K562 (cell line): ENCODE data around the gene MRTFB. TPM values are rescaled to one million over a fixed set of nuclear protein-coding genes. Genes with fewer than 3 reads are reported as not detected.

Source experiments
- ATAC-seq: fragments of 200-7000 bp; cut with Tn5 transposase; 3 replicates; pipeline ENCODE4 v1.9.1; 2020; ENCODE audit warnings: moderate library complexity
- BruUV-seq: library from RNA; stranded (reverse); fragments of 400-500 nt; replicated peaks from 2 replicates; lab custom pipeline; 2021; lab: Mats Ljungman, UMichigan
- CTCF ChIA-PET: fragments of 300-600 bp; formaldehyde crosslinking; extraction: SDS; loops from one replicate; lab custom pipeline; 2021; ENCODE audit warnings: low intra/inter-chr PET ratio; lab: Yijun Ruan, JAX
- POLR2A ChIA-PET: fragments of 300-600, 350-650 bp; sonication (Branson Sonifier 250); formaldehyde crosslinking; extraction: SDS; loops from one replicate; lab custom pipeline; 2021; ENCODE audit warnings: antibody characterized with exemption, inconsistent platforms; lab: Yijun Ruan, JAX
- DNase-seq, 4 experiments: peaks; one replicate each; pipeline versions ENCODE4 v3.0.0 to v3.0.0-alpha.2; 2011 to 2018; ENCODE audit warnings: low spot score in 3 of 4, mixed read lengths in 3 of 4; ENCODE audit errors: extremely low read depth in 1 of 4
- FAIRE-seq: peaks from 2 replicates; lab custom pipeline; 2011; peaks lifted over from hg19 to GRCh38; lab: Jason Lieb, UNC
- H2AFZ ChIP-seq: 2 replicates; pipeline ENCODE4 v1.6.0; 2011; ENCODE audit warnings: low read depth, low read length, control low read depth, inconsistent platforms
- H3K27ac ChIP-seq: fragments of 200-600 bp; 3 replicates; pipeline ENCODE4 v1.8.0; 2011; ENCODE audit warnings: low read depth, mild to moderate bottlenecking, control low read depth, inconsistent platforms, low read length, moderate library complexity, mixed read lengths; ENCODE audit errors: extremely low read depth
- H3K27me3 ChIP-seq, 2 experiments: fragments of 300-600 bp in 1 of 2; 2 replicates in 1 of 2; 3 replicates in 1 of 2; pipeline versions ENCODE4 v1.6.0 to v1.8.0; 2011; ENCODE audit warnings: inconsistent platforms in 2 of 2, low read length in 2 of 2, mild to moderate bottlenecking in 1 of 2, mixed read lengths in 1 of 2, moderate library complexity in 1 of 2; ENCODE audit not compliant: control insufficient read depth in 2 of 2, insufficient read depth in 2 of 2
- H3K36me3 ChIP-seq: fragments of 300-600 bp; 3 replicates; pipeline ENCODE4 v1.8.0; 2011; ENCODE audit warnings: mild to moderate bottlenecking, low read length, inconsistent platforms; ENCODE audit not compliant: control insufficient read depth, insufficient read depth
- H3K4me1 ChIP-seq, 2 experiments: fragments of 200-600 bp in 1 of 2; replicated peaks in 1 of 2; 2 replicates in 1 of 2; 3 replicates in 1 of 2; pipeline versions ENCODE4 v1.5.1 to v1.8.0; 2011; ENCODE audit warnings: inconsistent platforms in 2 of 2, low read length in 2 of 2, mild to moderate bottlenecking in 1 of 2, mixed read lengths in 1 of 2, moderate library complexity in 1 of 2; ENCODE audit not compliant: control insufficient read depth in 2 of 2, insufficient read depth in 2 of 2
- H3K4me2 ChIP-seq: 2 replicates; pipeline ENCODE4 v1.6.1; 2011; ENCODE audit warnings: low read length, control low read depth, inconsistent platforms, mixed read lengths; ENCODE audit not compliant: insufficient read depth
- H3K4me3 ChIP-seq: fragments of 200-600 bp; sonication (generic), shearing (Covaris generic); 2 replicates; pipeline ENCODE4 v1.5.1; 2016; ENCODE audit warnings: control low read depth, inconsistent platforms
- H3K79me2 ChIP-seq: fragments of 200-600 bp; 3 replicates; pipeline ENCODE4 v1.8.0; 2011; ENCODE audit warnings: low read length, inconsistent platforms; ENCODE audit not compliant: control insufficient read depth, insufficient read depth
- H3K9ac ChIP-seq, 2 experiments: 2 replicates each; pipeline versions ENCODE4 v1.6.0 to v1.6.1; 2011; ENCODE audit warnings: low read depth in 2 of 2, low read length in 2 of 2, control low read depth in 1 of 2, inconsistent platforms in 1 of 2, mild to moderate bottlenecking in 1 of 2, mixed read lengths in 1 of 2; ENCODE audit not compliant: insufficient read depth in 1 of 2
- H3K9me1 ChIP-seq: one replicate; pipeline ENCODE4 v1.6.0; 2011; ENCODE audit warnings: inconsistent platforms, mild to moderate bottlenecking, low read length, moderate library complexity; ENCODE audit not compliant: control insufficient read depth, insufficient read depth
- H3K9me3 ChIP-seq: replicated peaks from 2 replicates; pipeline ENCODE4 v1.5.1; 2011; ENCODE audit warnings: low read depth, low read length, inconsistent platforms; ENCODE audit not compliant: control insufficient read depth, insufficient read depth
- H4K20me1 ChIP-seq: replicated peaks from 2 replicates; pipeline ENCODE4 v1.6.1; 2011; ENCODE audit warnings: low read length, inconsistent platforms, mixed read lengths; ENCODE audit not compliant: control insufficient read depth, insufficient read depth
- CHD4 ChIP-seq: fragments of 200-600 bp; sonication (generic); IDR thresholded peaks from 3 replicates; pipeline ENCODE4 v1.6.1; 2012; ENCODE audit warnings: low read depth, mild to moderate bottlenecking, mixed read lengths, low read length, inconsistent platforms; ENCODE audit not compliant: insufficient read depth, insufficient replicate concordance, poor library complexity, severe bottlenecking
- CREBBP ChIP-seq: IDR thresholded peaks from one replicate; pipeline ENCODE4 v1.6.1; 2012; ENCODE audit warnings: low read depth, mild to moderate bottlenecking, control low read depth, inconsistent platforms, low read length
- ETS2 ChIP-seq: IDR thresholded peaks from 2 replicates; pipeline ENCODE4 v1.6.1; 2016; ENCODE audit warnings: borderline replicate concordance, missing genetic modification characterization, mild to moderate bottlenecking, moderate library complexity, missing compliant biosample characterization; ENCODE audit not compliant: poor library complexity, severe bottlenecking
- KDM2B ChIP-seq: fragments of 250-450 bp; sonication (Bioruptor Pico); IDR thresholded peaks from 2 replicates; pipeline ENCODE4 v1.8.0; 2021; ENCODE audit warnings: mild to moderate bottlenecking, moderate library complexity
- MCM2 ChIP-seq: fragments of 450-650 bp; IDR thresholded peaks from 2 replicates; pipeline ENCODE4 v1.6.1; 2017; ENCODE audit warnings: low read depth, mild to moderate bottlenecking
- RCOR1 ChIP-seq, 2 experiments: IDR thresholded peaks; 2 replicates each; pipeline ENCODE4 v1.6.1; 2012; ENCODE audit warnings: low read depth in 2 of 2, low read length in 2 of 2, borderline replicate concordance in 1 of 2, improper control_type of control experiment in 1 of 2
- SMC3 ChIP-seq: conservative IDR thresholded peaks from 2 replicates; pipeline ENCODE4 v1.6.1; 2011; ENCODE audit warnings: low read depth, low read length, improper control_type of control experiment; ENCODE audit not compliant: insufficient read depth
- ZNF146 ChIP-seq: IDR thresholded peaks from one replicate; pipeline ENCODE4 v1.6.1; 2018; ENCODE audit warnings: missing compliant biosample characterization; ENCODE audit not compliant: unreplicated experiment
- WGBS: fragments of 100-300 bp; shearing (Covaris generic); methylation state at CpG from one replicate; pipeline ENCODE4 v1.1.6; 2016; ENCODE audit warnings: low coverage, mixed read lengths; ENCODE audit not compliant: insufficient coverage; ENCODE audit errors: missing lambda C conversion rate; 5-methylcytosine and 5-hydroxymethylcytosine counted together
- in situ Hi-C: fragments of 300-500 bp; cut with MboI; formaldehyde crosslinking; loops from 4 replicates; pipeline ENCODE4 v1.15.0; 2018; ENCODE audit warnings: inconsistent platforms, mixed read lengths
- intact Hi-C: fragments of 100-400 bp; cut with micrococcal nuclease; formaldehyde crosslinking; loops from 2 replicates; pipeline ENCODE4 v1.14.2; 2022
- polyA plus RNA-seq, 8 experiments: library from polyadenylated mRNA; depleted of rRNA in 4 of 8; stranded (reverse) in 5 of 8; unstranded in 3 of 8; fragments of >200 nt; fragmentation: Nextera tagmentation in 2 of 8; fragmentation: Illumina TruSeq in 1 of 8; extraction: Ambion mirVana in 2 of 8; extraction: Trizol in 1 of 8; gene quantifications; 2 replicates each; pipeline versions ENCODE4 v1.2.1 to v1.2.3, GENCODE V29; 2011 to 2014; ENCODE audit warnings: inconsistent platforms in 1 of 8, missing spikeins in 1 of 8
- total RNA-seq, 7 experiments: library from RNA; depleted of rRNA in 6 of 7; stranded (reverse); fragments of >200 nt in 6 of 7; fragmentation: Illumina TruSeq in 2 of 7; extraction: Trizol in 2 of 7; gene quantifications; 2 replicates each; pipeline versions ENCODE4 v1.2.1 to v1.2.3, GENCODE V29; 2011 to 2021; ENCODE audit warnings: low replicate concordance in 1 of 7
- TF ChIP-seq, protein P1 (sequence below): fragments of 200-800 bp; sonication (Bioruptor generic); IDR thresholded peaks from 2 replicates; pipeline ENCODE4 v1.6.1; 2017; ENCODE audit warnings: missing genetic modification characterization, missing compliant biosample characterization
- TF ChIP-seq, protein P2 (sequence below), 3 experiments: IDR thresholded peaks in 2 of 3; conservative IDR thresholded peaks in 1 of 3; 2 replicates each; pipeline ENCODE4 v1.5.1; 2011 to 2012; ENCODE audit warnings: low read length in 3 of 3, mild to moderate bottlenecking in 3 of 3, control low read depth in 2 of 3, improper control_type of control experiment in 1 of 3, inconsistent platforms in 1 of 3, low read depth in 1 of 3, mixed read lengths in 1 of 3, moderate library complexity in 1 of 3; ENCODE audit not compliant: insufficient read depth in 2 of 3

The MRTFB gene
- total and polyA plus RNA-seq, 9 of the 15 experiments (the other 6 are each of a cell fraction or from before 2014, with no cell fraction given), result 2.2 to 12.7 (median 7.0) TPM

DNA sequence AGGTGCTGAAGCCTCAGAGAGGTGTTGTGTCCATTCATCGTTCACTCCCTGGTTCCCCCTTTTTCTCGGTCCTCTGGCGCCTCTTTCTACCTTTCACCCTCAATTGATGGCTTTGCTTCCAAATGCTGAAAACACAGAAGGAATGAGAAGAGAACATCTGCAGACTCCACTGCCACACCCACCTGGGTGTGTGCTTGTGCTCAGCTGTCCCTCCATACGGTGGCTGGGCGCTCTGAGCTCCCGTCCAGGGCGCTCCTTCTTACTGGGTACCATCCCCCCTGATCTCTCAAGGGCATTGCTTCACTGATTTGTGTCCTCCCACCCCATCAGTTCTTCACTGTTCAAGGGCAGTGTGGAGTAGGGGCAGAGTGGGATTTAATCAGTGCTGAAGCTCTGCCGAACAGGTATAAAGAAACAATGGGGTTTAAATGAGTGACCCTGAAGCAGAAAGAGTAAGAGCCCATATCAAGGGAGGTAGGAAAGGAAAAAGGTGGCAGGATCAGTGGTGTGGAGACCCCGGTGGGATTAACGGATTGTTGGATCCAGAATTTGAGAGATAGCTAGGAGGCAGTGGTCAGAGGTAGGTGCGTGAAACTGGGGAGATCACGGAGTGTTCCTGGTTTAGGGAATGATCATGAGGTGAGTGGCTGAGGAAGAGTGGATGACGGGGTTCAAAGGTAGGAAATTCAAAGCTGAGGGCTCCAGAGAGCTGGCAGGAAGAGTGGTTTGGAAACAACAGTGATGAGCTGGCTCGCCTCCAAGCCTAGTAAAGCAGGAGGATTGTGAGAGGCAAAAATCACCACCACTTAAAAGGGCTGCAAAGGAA, 40.8 kb downstream of the MRTFB start:
- H3K4me2 ChIP-seq, result no peak overlapping the region
- no peaks in the 10 kb centered on the region for H3K27me3 ChIP-seq
- in situ Hi-C loops (no loop called here), intact Hi-C loops (no loop called here)
- no peak overlapping the region for H3K4me3 ChIP-seq
- no peak for ATAC-seq
- ChIA-PET CTCF (no interaction called here), POLR2A (interaction anchor here (0.6 to 1.3 kb wide), 5 partner anchors 10 to 54 kb away, joined by 3 to 6 read pairs (median 3); no protein-coding TSS in a partner anchor)
- H3K4me1 ChIP-seq, result peaks cover 0 to 3% of the 10 kb centered on the region in 2 experiments; a peak in 1 of 5 replicates
- no peak for DNase-seq
- H2AFZ ChIP-seq, result no peak overlapping the region
- no peaks in the 10 kb centered on the region; the same call in 2 of the 3 replicates for H3K79me2 ChIP-seq
- H3K27ac ChIP-seq, result no peak overlapping the region
- H3K36me3 ChIP-seq, result no peaks in the 10 kb centered on the region; the same call in 2 of the 3 replicates
- FAIRE-seq, result no peak
- H3K9me3 ChIP-seq, result no peaks in the 10 kb centered on the region
- 81% methylated on average over 11 of the region's 14 CpGs for WGBS
- BruUV-seq, result no TSS peak
- no peaks in the 10 kb centered on the region for H3K9me1 ChIP-seq
- no peak for TF ChIP-seq ZNF146 (CRISPR knock-in tag)
- H4K20me1 ChIP-seq, result peaks cover 21% of the 10 kb centered on the region; the same call in 1 of the 2 replicates
- no peak overlapping the region for H3K9ac ChIP-seq

DNA sequence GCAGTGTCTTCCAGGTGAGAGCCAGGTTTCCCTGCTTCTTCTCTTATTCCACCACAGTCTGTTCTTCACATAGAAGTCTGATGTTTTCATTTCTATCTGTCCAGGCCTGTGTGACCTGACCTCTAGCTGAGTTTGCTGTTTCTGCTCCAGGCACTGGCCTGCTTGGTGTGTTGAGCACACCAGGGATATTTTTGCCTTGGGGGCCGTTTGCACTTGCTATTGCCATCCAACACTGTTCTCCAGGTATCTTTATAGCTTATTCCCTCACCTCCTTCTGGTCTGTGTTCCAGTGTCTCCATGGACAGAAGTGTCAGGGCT, 41.4 kb downstream of the MRTFB start:
- DNase-seq, result no peak
- no peak for FAIRE-seq
- Histone ChIP-seq H3K36me3 (no peaks in the 10 kb centered on the region; the same call in 2 of the 3 replicates), H3K4me2 (no peak overlapping the region), H3K4me3 (no peak overlapping the region), H3K9me3 (no peaks in the 10 kb centered on the region), H3K27ac (no peak overlapping the region), H2AFZ (no peak overlapping the region), H4K20me1 (peaks cover 19% of the 10 kb centered on the region; the same call in 1 of the 2 replicates), H3K9ac (no peak overlapping the region), H3K9me1 (no peaks in the 10 kb centered on the region), H3K27me3 (no peaks in the 10 kb centered on the region), H3K4me1 (peaks cover 0 to 3% of the 10 kb centered on the region in 2 experiments; a peak in 1 of 5 replicates), H3K79me2 (no peaks in the 10 kb centered on the region; the same call in 2 of the 3 replicates)
- in situ Hi-C loops (no loop called here), intact Hi-C loops (no loop called here)
- no peak; the same call in 2 of the 3 replicates for ATAC-seq
- ChIA-PET POLR2A (interaction anchor here (0.6 to 1.3 kb wide), 4 partner anchors 10 to 54 kb away, joined by 3 to 6 read pairs (median 3); no protein-coding TSS in a partner anchor), CTCF (no interaction called here)
- 9% methylated on average over 1 of the region's 1 CpG for WGBS
- no TSS peak for BruUV-seq
- TF ChIP-seq CHD4, result no peak
- no peak for TF ChIP-seq SMC3
- TF ChIP-seq ETS2 (tag), result no peak
- TF ChIP-seq CREBBP, result no peak
- no peak for TF ChIP-seq RCOR1 (IDR thresholded peaks at IDR 0.05; ENCODE audit: borderline replicate concordance in 1 of 2, low read depth in 2 of 2, low read length in 2 of 2)
- TF ChIP-seq, protein P1, sequence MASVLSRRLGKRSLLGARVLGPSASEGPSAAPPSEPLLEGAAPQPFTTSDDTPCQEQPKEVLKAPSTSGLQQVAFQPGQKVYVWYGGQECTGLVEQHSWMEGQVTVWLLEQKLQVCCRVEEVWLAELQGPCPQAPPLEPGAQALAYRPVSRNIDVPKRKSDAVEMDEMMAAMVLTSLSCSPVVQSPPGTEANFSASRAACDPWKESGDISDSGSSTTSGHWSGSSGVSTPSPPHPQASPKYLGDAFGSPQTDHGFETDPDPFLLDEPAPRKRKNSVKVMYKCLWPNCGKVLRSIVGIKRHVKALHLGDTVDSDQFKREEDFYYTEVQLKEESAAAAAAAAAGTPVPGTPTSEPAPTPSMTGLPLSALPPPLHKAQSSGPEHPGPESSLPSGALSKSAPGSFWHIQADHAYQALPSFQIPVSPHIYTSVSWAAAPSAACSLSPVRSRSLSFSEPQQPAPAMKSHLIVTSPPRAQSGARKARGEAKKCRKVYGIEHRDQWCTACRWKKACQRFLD, result no peak
- no peak for TF ChIP-seq KDM2B (CRISPR knock-in tag)
- TF ChIP-seq MCM2, result no peak
- TF ChIP-seq, protein P2, sequence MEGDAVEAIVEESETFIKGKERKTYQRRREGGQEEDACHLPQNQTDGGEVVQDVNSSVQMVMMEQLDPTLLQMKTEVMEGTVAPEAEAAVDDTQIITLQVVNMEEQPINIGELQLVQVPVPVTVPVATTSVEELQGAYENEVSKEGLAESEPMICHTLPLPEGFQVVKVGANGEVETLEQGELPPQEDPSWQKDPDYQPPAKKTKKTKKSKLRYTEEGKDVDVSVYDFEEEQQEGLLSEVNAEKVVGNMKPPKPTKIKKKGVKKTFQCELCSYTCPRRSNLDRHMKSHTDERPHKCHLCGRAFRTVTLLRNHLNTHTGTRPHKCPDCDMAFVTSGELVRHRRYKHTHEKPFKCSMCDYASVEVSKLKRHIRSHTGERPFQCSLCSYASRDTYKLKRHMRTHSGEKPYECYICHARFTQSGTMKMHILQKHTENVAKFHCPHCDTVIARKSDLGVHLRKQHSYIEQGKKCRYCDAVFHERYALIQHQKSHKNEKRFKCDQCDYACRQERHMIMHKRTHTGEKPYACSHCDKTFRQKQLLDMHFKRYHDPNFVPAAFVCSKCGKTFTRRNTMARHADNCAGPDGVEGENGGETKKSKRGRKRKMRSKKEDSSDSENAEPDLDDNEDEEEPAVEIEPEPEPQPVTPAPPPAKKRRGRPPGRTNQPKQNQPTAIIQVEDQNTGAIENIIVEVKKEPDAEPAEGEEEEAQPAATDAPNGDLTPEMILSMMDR (IDR thresholded peaks at IDR 0.05 in 2 of 3, conservative IDR thresholded peaks at IDR 0.05 in 1 of 3; ENCODE audit: insufficient read depth in 2 of 3, low read depth in 1 of 3, low read length in 3 of 3), result no peak
